ENCODE results near the gene DNLZ.
"Not testable (repeated sequence)": the region's sequence is repeated elsewhere in the genome, so short reads cannot be mapped to it uniquely, and the experiment has no call there.

DNLZ gene

GRCh38 chr9:136359774-136360718 is 3.5 kb downstream of the DNLZ start:
- DNase-seq (ENCODE audit: low read depth in 2 of 2) = no peak

- DNase-seq (ENCODE audit: low read depth in 2 of 2) = no peak
Observed at GRCh38 chr9:136358888-136359287, 4.7 kb downstream of the DNLZ start.

- no peak for DNase-seq (ENCODE audit: low read depth in 2 of 2)
Observed at GRCh38 chr9:136358016-136358415, 5.5 kb downstream of the DNLZ start.

- DNase-seq (ENCODE audit: low read depth in 2 of 2) = no peak
Observed at GRCh38 chr9:136357202-136357725, 6.3 kb downstream of the DNLZ start.

GRCh38 chr9:136355616-136356557 is 7.7 kb downstream of the DNLZ start:
- no peak for DNase-seq (ENCODE audit: low read depth in 2 of 2)

GRCh38 chr9:136354592-136355085 is 8.9 kb downstream of the DNLZ start:
- no peak for DNase-seq (ENCODE audit: low read depth in 2 of 2)

GRCh38 chr9:136353757-136354488 is 9.6 kb downstream of the DNLZ start:
- no peak for DNase-seq (ENCODE audit: low read depth in 2 of 2)

GRCh38 chr9:136353088-136353487 is 10.5 kb downstream of the DNLZ start:
- no peak for DNase-seq (ENCODE audit: low read depth in 2 of 2)

- no peak for DNase-seq (ENCODE audit: low read depth in 2 of 2)
Observed at GRCh38 chr9:136352682-136353081, 10.9 kb downstream of the DNLZ start.

- DNase-seq (ENCODE audit: low read depth in 2 of 2) = not testable (repeated sequence)
Observed at GRCh38 chr9:136351868-136352267, 11.7 kb downstream of the DNLZ start.

GRCh38 chr9:136351252-136351800 is 12.2 kb downstream of the DNLZ start:
- no peak for DNase-seq (ENCODE audit: low read depth in 2 of 2)

GRCh38 chr9:136349546-136349945 is 14.0 kb downstream of the DNLZ start:
- no peak for DNase-seq (ENCODE audit: low read depth in 2 of 2)

- DNase-seq (ENCODE audit: low read depth in 2 of 2) = no peak
Observed at GRCh38 chr9:136348691-136349090, 14.9 kb downstream of the DNLZ start.

GRCh38 chr9:136347472-136348256 is 15.9 kb downstream of the DNLZ start:
- DNase-seq (ENCODE audit: low read depth in 2 of 2) = no peak

- DNase-seq (ENCODE audit: low read depth in 2 of 2) = no peak
Observed at GRCh38 chr9:136346927-136347465, 16.5 kb downstream of the DNLZ start.

- DNase-seq (ENCODE audit: low read depth in 2 of 2) = no peak
Observed at GRCh38 chr9:136346157-136346481, 17.4 kb downstream of the DNLZ start.

GRCh38 chr9:136345281-136346156 is 18.0 kb downstream of the DNLZ start:
- DNase-seq (ENCODE audit: low read depth in 2 of 2) = no peak

- DNase-seq (ENCODE audit: low read depth in 2 of 2) = no peak
Observed at GRCh38 chr9:136344544-136345280, 18.8 kb downstream of the DNLZ start.
